Activated CD4-positive, alpha-beta T cell treated with anti-CD3 and anti-CD28 coated beads, Interleukin-2, amount 50 U/mL, for 1 hour (primary cell): Measurements from ENCODE around the gene PLCB1.
"Not testable (repeated sequence)": the region's sequence is repeated elsewhere in the genome, so short reads cannot be mapped to it uniquely, and the experiment has no call there.

ENCODE experiments used
- DNase-seq: peaks from one replicate; pipeline ENCODE4 v3.0.0-alpha.2; 2020

The PLCB1 gene

GRCh38 chr20:8370774-8371173, 238.7 kb downstream of the PLCB1 start:
- no peak for DNase-seq

GRCh38 chr20:8372824-8373380, 240.8 kb downstream of the PLCB1 start:
- DNase-seq, result no peak

- DNase-seq, result no peak
Observed at GRCh38 chr20:8373579-8373978, 241.5 kb downstream of the PLCB1 start.

- no peak for DNase-seq
Observed at GRCh38 chr20:8375898-8376297, 243.8 kb downstream of the PLCB1 start.

- no peak for DNase-seq
Observed at GRCh38 chr20:8376940-8377339, 244.9 kb downstream of the PLCB1 start.

GRCh38 chr20:8379125-8379524, 247.1 kb downstream of the PLCB1 start:
- not testable (repeated sequence) for DNase-seq

- DNase-seq, result no peak
Observed at GRCh38 chr20:8385247-8385646, 253.2 kb downstream of the PLCB1 start.

- no peak for DNase-seq
Observed at GRCh38 chr20:8386991-8387390, 254.9 kb downstream of the PLCB1 start.

- DNase-seq, result no peak
Observed at GRCh38 chr20:8388141-8388540, 256.1 kb downstream of the PLCB1 start.

GRCh38 chr20:8388707-8389106, 256.6 kb downstream of the PLCB1 start:
- DNase-seq, result no peak

GRCh38 chr20:8389381-8390036, 257.4 kb downstream of the PLCB1 start:
- DNase-seq, result no peak

- DNase-seq, result no peak
Observed at GRCh38 chr20:8390037-8390433, 258.0 kb downstream of the PLCB1 start.

- no peak for DNase-seq
Observed at GRCh38 chr20:8390500-8390899, 258.4 kb downstream of the PLCB1 start.

GRCh38 chr20:8393381-8393780, 261.3 kb downstream of the PLCB1 start:
- DNase-seq, result no peak

- no peak for DNase-seq
Observed at GRCh38 chr20:8394308-8394945, 262.4 kb downstream of the PLCB1 start.

GRCh38 chr20:8395956-8396355, 263.9 kb downstream of the PLCB1 start:
- DNase-seq, result no peak

GRCh38 chr20:8398263-8399051, 266.4 kb downstream of the PLCB1 start:
- DNase-seq, result no peak

GRCh38 chr20:8399947-8400346, 267.9 kb downstream of the PLCB1 start:
- no peak for DNase-seq

- no peak for DNase-seq
Observed at GRCh38 chr20:8400486-8400885, 268.4 kb downstream of the PLCB1 start.

GRCh38 chr20:8401556-8401955, 269.5 kb downstream of the PLCB1 start:
- DNase-seq, result no peak

GRCh38 chr20:8402798-8403197, 270.7 kb downstream of the PLCB1 start:
- DNase-seq, result no peak

GRCh38 chr20:8404912-8405635, 273.0 kb downstream of the PLCB1 start:
- DNase-seq, result no peak

GRCh38 chr20:8406391-8406790, 274.3 kb downstream of the PLCB1 start:
- DNase-seq, result no peak
